ENCODE measurements around the gene GNG7.

- no peak for TF ChIP-seq POLR2A (IDR thresholded peaks at IDR 0.05)
- TF ChIP-seq, protein P1, sequence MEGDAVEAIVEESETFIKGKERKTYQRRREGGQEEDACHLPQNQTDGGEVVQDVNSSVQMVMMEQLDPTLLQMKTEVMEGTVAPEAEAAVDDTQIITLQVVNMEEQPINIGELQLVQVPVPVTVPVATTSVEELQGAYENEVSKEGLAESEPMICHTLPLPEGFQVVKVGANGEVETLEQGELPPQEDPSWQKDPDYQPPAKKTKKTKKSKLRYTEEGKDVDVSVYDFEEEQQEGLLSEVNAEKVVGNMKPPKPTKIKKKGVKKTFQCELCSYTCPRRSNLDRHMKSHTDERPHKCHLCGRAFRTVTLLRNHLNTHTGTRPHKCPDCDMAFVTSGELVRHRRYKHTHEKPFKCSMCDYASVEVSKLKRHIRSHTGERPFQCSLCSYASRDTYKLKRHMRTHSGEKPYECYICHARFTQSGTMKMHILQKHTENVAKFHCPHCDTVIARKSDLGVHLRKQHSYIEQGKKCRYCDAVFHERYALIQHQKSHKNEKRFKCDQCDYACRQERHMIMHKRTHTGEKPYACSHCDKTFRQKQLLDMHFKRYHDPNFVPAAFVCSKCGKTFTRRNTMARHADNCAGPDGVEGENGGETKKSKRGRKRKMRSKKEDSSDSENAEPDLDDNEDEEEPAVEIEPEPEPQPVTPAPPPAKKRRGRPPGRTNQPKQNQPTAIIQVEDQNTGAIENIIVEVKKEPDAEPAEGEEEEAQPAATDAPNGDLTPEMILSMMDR (IDR thresholded peaks at IDR 0.05): no peak
Measured at GRCh38 chr19:2567996-2568395, 134.5 kb downstream of the GNG7 start.
